ENCODE data around the gene IRX2. TPM values are rescaled to one million over a fixed set of nuclear protein-coding genes. Genes with fewer than 3 reads are reported as not detected.

The IRX2 gene
- total and polyA plus RNA-seq, 2 donors (not counting 1 experiment from before 2014, with no cell fraction given) = not detected

DNA sequence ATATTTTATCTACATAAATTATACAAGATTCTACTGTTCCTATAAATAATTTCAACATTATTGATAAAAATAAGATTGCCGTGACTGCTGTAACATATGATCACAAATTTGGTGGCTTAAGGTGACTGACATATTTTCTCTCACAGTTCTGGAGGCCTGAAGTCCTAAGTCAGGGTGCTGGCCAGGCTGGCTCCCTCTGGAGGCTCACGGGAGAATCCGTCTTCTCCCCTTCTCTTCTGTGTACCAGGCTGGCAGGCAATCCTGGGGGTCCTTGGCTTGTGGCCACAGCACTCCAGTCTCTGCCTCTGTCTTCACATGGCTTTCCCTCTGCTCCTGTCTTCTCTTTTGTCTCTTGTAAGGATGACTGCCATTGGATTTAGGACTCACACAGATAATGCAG, 31.7 kb upstream of the IRX2 start:
- Histone ChIP-seq H3K79me2 (ENCODE audit: control insufficient read depth, insufficient read depth, low read length) (no peaks in the 10 kb centered on the region), H3K4me3 (ENCODE audit: control extremely low read depth in 1 of 5, extremely low read depth in 1 of 5, insufficient read depth in 1 of 5, low read depth in 2 of 5, low read length in 4 of 5) (no peak overlapping the region), H4K20me1 (ENCODE audit: control insufficient read depth, insufficient read depth, low read length, poor library complexity, severe bottlenecking) (no peaks in the 10 kb centered on the region), H3K27ac (ENCODE audit: low read length in 2 of 2) (no peak overlapping the region), H3K4me1 (ENCODE audit: control insufficient read depth in 2 of 2, insufficient read depth in 2 of 2, low read length in 2 of 2) (no peaks in the 10 kb centered on the region), H3K27me3 (replicated peaks in 1 of 4; ENCODE audit: control extremely low read depth in 1 of 4, control insufficient read depth in 3 of 4, insufficient read depth in 4 of 4, low read length in 3 of 4) (no peaks in the 10 kb centered on the region), H3K36me3 (replicated peaks in 1 of 2; ENCODE audit: control extremely low read depth in 1 of 2, control insufficient read depth in 1 of 2, extremely low read depth in 1 of 2, insufficient read depth in 2 of 2, low read length in 1 of 2) (no peaks in the 10 kb centered on the region), H3K9ac (ENCODE audit: low read length) (no peak overlapping the region), H2AFZ (ENCODE audit: insufficient read depth, low read depth, low read length, poor library complexity, severe bottlenecking) (no peak overlapping the region), H3K9me3 (ENCODE audit: control extremely low read depth in 1 of 3, control insufficient read depth in 2 of 3, insufficient read depth in 1 of 3, low read length in 2 of 3) (peaks cover 0 to 19% (median 4%) of the 10 kb centered on the region in 3 donors), H3K4me2 (replicated peaks; ENCODE audit: low read depth, low read length, poor library complexity, severe bottlenecking) (no peak overlapping the region)
- H3K27ac Mint-ChIP-seq = no peak overlapping the region
- intact Hi-C loops (cut with micrococcal nuclease) = no loop called here
- no peak overlapping the region for H3K4me3 Mint-ChIP-seq
- no peak for TF ChIP-seq EZH2 (IDR thresholded peaks at IDR 0.05; ENCODE audit: borderline replicate concordance, insufficient read depth, low read depth, low read length, poor library complexity, severe bottlenecking)
- TF ChIP-seq, protein P1, sequence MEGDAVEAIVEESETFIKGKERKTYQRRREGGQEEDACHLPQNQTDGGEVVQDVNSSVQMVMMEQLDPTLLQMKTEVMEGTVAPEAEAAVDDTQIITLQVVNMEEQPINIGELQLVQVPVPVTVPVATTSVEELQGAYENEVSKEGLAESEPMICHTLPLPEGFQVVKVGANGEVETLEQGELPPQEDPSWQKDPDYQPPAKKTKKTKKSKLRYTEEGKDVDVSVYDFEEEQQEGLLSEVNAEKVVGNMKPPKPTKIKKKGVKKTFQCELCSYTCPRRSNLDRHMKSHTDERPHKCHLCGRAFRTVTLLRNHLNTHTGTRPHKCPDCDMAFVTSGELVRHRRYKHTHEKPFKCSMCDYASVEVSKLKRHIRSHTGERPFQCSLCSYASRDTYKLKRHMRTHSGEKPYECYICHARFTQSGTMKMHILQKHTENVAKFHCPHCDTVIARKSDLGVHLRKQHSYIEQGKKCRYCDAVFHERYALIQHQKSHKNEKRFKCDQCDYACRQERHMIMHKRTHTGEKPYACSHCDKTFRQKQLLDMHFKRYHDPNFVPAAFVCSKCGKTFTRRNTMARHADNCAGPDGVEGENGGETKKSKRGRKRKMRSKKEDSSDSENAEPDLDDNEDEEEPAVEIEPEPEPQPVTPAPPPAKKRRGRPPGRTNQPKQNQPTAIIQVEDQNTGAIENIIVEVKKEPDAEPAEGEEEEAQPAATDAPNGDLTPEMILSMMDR (IDR thresholded peaks at IDR 0.05) = no peak
- DNase-seq (no peak), ATAC-seq (ENCODE audit: low read depth) (no peak)
- no peaks in the 10 kb centered on the region for H3K4me1 Mint-ChIP-seq
- H3K9me3 Mint-ChIP-seq (ENCODE audit: insufficient read depth) = peaks cover 7% of the 10 kb centered on the region
- POLR2A ChIA-PET = no interaction called here
- H3K27me3 Mint-ChIP-seq = no peaks in the 10 kb centered on the region
- CTCF ChIA-PET = no interaction called here
- 92% methylated on average over 2 of the region's 3 CpGs for WGBS (ENCODE audit: insufficient coverage)

DNA sequence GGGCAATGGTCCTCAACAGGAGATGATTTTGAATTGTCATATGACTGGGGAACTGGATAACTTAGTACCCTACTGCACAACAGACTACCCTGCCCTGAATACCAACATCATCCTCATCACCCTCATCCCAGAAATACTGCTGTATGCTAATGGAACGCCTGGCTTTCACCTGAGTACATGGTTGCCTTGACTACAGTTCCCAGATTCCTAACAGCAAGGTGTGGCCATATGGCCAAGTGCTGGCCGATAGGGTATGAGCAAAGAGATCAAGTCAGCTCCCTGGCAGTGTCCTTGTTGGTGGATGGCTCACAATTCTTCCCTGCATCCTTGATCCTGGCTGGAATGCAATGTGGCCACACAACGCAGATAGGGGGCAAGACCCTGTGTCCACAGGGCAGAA, 31.2 kb upstream of the IRX2 start:
- Histone ChIP-seq H2AFZ (ENCODE audit: insufficient read depth, low read depth, low read length, poor library complexity, severe bottlenecking) (no peak overlapping the region), H3K79me2 (ENCODE audit: control insufficient read depth, insufficient read depth, low read length) (no peaks in the 10 kb centered on the region), H3K9ac (ENCODE audit: low read length) (no peak overlapping the region), H3K4me3 (ENCODE audit: control extremely low read depth in 1 of 5, extremely low read depth in 1 of 5, insufficient read depth in 1 of 5, low read depth in 2 of 5, low read length in 4 of 5) (no peak overlapping the region), H3K9me3 (ENCODE audit: control extremely low read depth in 1 of 3, control insufficient read depth in 2 of 3, insufficient read depth in 1 of 3, low read length in 2 of 3) (peaks cover 0 to 19% (median 5%) of the 10 kb centered on the region in 3 donors), H3K27ac (ENCODE audit: low read length in 2 of 2) (no peak overlapping the region), H3K4me2 (replicated peaks; ENCODE audit: low read depth, low read length, poor library complexity, severe bottlenecking) (no peak overlapping the region), H3K36me3 (replicated peaks in 1 of 2; ENCODE audit: control extremely low read depth in 1 of 2, control insufficient read depth in 1 of 2, extremely low read depth in 1 of 2, insufficient read depth in 2 of 2, low read length in 1 of 2) (no peaks in the 10 kb centered on the region), H3K4me1 (ENCODE audit: control insufficient read depth in 2 of 2, insufficient read depth in 2 of 2, low read length in 2 of 2) (no peaks in the 10 kb centered on the region), H4K20me1 (ENCODE audit: control insufficient read depth, insufficient read depth, low read length, poor library complexity, severe bottlenecking) (no peaks in the 10 kb centered on the region), H3K27me3 (replicated peaks in 1 of 4; ENCODE audit: control extremely low read depth in 1 of 4, control insufficient read depth in 3 of 4, insufficient read depth in 4 of 4, low read length in 3 of 4) (no peaks in the 10 kb centered on the region)
- intact Hi-C loops (cut with micrococcal nuclease) = no loop called here
- ChIA-PET CTCF (no interaction called here), POLR2A (no interaction called here)
- H3K9me3 Mint-ChIP-seq (ENCODE audit: insufficient read depth) = peaks cover 7% of the 10 kb centered on the region
- H3K27me3 Mint-ChIP-seq = no peaks in the 10 kb centered on the region
- TF ChIP-seq, protein P1 (IDR thresholded peaks at IDR 0.05) = no peak
- no peak for TF ChIP-seq EZH2 (IDR thresholded peaks at IDR 0.05; ENCODE audit: borderline replicate concordance, insufficient read depth, low read depth, low read length, poor library complexity, severe bottlenecking)
- WGBS (ENCODE audit: insufficient coverage) = 92% methylated on average over 3 of the region's 3 CpGs
- no peak for ATAC-seq (ENCODE audit: low read depth)
- H3K27ac Mint-ChIP-seq = no peak overlapping the region
- DNase-seq = no peak
- H3K4me3 Mint-ChIP-seq = no peak overlapping the region
- H3K4me1 Mint-ChIP-seq = no peaks in the 10 kb centered on the region
